Fibroblast of skin of scalp (primary cell): ENCODE data around the gene RABGAP1L.
"Not testable (repeated sequence)": the region's sequence is repeated elsewhere in the genome, so short reads cannot be mapped to it uniquely, and the experiment has no call there.

Source experiments
- DNase-seq: peaks from one replicate; pipeline ENCODE4 v3.0.0-alpha.2; 2013

Gene RABGAP1L

DNA sequence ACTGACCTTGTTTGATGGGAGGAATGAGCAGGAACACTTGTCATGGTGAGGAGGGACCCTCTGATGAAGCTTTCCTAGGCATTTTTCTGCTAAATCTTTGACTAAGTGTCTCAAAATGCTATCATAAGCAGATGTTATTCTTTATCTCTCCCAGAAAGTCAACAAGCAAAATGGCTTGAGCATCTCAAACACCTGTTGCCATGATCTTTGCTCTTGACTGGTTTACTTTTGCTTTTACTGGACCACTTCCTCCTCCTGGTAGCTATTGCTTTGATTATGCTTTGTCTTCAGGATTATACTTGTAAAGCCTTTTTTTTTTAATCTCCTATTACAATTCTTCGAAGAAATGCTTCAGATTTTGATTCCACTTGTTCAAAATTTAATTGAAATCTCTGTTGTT is 445.9 kb downstream of the RABGAP1L start:
- DNase-seq, result no peak

- no peak for DNase-seq
These were observed 447.2 kb downstream of the RABGAP1L start for GRCh38 chr1:174606471-174606870.

GRCh38 chr1:174617905-174618304 is 458.6 kb downstream of the RABGAP1L start:
- DNase-seq, result not testable (repeated sequence)

DNA sequence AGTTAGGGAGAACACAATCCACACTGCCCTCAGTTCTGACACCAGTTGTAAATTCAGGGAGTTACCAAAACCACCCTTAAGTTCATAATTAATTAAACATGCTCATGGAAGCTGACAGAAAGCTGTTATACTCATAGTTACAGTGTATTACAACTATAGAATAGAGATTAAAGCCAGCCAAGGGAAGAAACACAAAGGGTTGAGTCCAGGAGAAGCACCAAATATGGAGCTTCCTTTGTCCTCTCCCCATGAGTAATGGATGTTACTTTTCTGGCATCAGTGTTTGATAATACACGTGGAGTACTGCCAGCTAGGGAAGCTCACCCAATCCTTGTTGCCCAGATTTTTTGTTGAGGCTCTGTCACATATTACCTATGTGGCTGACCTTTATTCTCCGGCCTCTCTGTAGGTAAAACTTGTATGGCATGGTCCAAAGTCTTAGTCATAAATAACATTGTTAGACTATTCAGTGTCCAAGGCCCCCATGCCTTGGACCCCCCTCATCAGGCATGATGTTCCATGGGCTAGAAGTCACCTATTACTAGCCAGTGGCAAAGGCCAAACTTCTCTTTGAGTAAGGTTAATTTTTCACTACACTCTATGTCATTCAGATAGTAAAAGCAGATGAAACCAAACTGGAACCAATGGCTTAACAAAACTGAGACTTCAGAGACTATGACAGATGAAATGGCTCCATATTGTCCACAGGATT is 464.2 kb downstream of the RABGAP1L start:
- no peak for DNase-seq

DNA sequence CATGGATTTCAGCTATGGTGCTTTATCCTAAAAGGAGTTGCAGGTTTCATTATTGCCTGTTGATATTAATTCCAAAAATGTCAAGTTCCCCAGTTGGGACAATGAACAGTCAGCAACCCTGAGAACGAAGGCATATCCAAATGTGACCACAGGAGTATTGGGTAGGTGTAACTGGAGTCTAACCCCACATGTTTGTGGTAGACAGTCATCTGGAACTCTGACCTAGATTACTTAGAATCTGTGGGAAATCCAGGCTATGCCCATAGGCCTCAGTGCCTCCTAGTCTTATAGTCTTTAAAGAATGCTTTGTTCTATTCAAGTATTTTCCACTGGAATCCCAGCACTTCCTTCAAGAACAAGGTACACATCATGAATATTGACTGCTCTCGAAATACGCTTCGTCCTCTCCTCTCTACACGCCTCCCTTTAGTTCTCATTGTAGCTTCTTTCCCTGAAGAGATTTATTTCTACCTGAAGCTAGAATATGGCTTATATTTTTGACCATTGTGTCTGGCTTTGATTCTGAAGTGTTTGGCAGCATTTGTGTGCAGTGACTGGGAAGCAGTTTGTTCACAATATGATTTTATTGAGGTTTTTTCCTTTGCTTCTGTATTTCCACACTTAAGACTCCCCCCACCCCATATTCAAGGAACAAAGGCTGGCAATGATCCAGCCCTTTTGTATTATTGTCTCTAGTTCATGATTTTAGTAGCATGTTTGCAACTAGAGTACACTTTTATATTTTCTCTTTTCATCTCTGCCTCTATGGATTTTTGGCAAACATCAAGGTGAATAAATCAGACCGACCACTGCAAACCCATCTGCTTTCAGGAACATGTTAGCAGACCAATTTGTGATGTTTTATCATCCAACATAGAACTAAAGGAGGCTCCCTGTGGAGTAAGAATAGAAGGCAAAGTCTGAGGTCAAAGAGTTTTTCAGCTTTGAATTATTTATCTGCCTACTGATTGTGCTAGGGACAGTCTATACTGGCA is 467.0 kb downstream of the RABGAP1L start:
- peak; percentile 9 for DNase-seq

DNA sequence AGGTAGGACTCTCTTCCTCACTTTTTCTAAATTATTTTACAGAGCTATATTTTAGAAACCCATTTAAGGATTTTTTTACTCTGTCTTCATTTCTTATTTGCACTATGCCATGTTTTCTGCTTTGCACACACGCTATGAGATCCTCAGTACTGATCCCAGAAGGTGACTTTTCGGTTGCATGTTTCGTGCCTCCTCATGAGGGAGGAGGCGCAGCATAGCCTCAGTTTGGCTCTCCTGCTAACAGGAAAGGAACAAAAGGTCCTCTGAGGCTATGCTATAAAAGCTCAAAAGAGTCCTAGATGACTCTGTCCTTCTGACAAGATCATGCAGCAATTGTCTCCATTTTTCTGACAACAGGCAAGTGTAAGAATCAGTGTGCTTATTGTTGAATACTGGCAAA is 478.2 kb downstream of the RABGAP1L start:
- DNase-seq, result no peak

DNA sequence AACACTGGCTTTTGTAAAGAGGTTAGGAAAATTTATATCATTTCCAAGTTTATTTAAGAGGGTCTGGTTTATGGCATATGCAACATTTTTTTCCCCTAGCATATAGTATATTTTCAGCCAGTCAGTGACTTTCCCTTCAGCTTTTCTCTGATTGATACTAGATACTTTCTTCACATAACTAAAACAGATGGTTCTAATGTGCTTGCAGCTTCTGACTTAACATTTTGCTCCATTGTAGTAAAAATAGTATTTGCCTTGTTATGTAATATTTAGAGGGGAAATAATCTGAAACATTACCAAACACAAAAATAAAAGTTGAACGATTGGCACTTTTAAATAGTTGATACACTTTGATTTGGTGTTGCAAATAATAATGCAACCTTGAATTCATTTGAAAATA is 480.1 kb downstream of the RABGAP1L start:
- no peak for DNase-seq

GRCh38 chr1:174640783-174641182 is 481.5 kb downstream of the RABGAP1L start:
- DNase-seq, result no peak

DNA sequence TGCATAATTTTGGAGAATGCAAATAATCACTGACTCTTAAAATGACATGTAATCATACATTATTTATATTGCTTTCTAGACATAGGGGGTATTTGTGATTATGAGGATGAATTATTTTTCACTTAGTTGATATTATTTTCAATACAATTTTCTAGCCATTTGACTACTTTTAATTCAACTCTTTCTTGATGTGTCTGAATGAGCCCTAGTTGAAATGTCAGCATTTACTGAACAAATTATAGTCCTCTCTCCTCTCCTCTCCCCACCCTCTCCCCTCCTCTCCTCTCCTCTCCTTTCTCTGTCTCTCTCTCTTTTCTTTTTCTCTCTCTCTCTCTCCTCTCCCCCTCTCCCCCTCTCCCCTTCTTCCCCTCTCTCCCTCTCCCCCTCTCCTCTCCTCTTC is 483.1 kb downstream of the RABGAP1L start:
- no peak for DNase-seq

DNA sequence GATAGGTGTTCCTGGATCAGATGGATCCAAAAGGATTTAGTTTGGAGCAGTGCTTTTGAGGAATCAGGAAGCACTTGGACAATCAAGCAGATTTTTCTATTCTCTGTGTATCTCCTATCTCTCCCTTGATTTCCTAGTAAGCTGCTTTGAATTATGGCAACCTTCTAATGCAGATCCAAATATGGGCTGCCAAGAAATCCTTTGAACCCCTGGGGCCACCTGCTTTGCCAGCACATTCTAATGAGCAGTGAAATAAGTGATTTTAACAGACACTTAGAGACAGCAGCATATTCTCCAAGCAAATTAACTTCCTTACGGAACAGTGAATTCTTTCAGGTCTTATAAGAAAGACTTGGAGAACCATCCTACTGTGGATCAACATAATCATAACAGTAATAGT is 483.9 kb downstream of the RABGAP1L start:
- no peak for DNase-seq

DNA sequence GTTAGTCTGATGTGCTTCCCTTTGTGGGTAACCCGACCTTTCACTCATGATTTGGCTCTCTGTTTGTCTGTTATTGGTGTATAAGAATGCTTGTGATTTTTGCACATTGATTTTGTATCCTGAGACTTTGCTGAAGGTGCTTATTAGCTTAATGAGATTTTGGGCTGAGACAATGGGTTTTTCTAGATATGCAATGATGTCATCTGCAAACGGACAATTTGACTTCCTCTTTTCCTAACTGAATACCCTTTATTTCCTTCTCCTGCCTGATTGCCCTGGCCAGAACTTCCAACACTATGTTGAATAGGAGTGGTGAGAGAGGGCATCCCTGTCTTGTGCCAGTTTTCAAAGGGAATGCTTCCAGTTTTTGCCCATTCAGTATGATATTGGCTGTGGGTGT is 490.3 kb downstream of the RABGAP1L start:
- not testable (repeated sequence) for DNase-seq

DNA sequence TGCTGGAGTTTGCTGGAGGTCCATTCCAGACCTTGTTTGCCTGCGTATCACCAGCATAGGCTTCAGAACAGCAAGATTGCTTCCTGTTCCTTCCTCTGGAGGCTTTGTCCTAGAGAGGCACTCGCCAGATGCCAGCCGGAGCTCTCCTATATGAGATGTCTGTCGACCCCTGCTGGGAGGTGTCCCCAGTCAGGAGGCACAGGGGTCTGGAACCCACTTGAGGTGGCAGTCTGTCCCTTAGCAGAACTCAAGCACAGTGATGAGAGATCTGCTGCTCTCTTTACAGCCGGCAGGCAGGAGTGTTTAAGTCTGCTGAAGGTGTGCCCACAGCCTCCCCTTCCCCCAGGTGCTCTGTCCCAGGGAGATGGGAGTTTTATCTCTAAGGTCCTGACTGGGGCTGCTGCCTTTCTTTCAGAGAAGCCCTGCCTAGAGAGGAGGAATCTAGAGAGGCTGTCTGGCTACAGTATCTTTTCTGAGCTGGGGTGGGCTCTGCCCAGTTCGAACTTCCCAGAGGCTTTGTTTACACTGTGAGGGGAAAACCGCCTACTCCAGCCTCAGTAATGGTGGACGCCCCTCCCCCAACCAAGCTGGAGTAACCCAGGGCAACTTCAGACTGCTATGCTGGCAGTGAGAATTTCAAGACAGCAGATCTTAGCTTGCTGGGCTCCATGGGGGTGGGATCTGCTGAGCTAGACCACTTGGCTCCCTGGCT is 493.4 kb downstream of the RABGAP1L start:
- no peak for DNase-seq

GRCh38 chr1:174654560-174654959 is 495.2 kb downstream of the RABGAP1L start:
- no peak for DNase-seq

- no peak for DNase-seq
These were observed 497.2 kb downstream of the RABGAP1L start for GRCh38 chr1:174656409-174657059.

GRCh38 chr1:174657411-174657810 is 498.1 kb downstream of the RABGAP1L start:
- no peak for DNase-seq

GRCh38 chr1:174657893-174658292 is 498.6 kb downstream of the RABGAP1L start:
- DNase-seq, result no peak

DNA sequence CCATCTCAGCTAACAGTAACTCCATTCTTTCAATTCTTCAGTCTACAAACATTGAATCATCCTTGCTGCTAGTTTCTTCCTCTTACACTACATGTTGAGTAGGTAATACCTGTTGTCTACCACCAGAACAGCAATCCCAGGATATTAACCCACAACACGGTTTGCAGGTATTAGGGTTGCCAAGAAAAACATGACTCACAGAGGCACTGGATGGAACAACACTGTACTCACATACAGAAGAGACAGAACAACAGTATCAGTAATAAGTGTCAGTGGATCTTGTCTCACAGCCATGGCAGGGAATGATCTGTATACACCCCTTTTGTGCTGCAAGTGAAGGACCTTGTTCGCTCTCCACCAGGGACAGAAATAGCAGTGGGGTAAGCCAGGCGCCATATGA is 500.5 kb downstream of the RABGAP1L start:
- DNase-seq, result peak; percentile 10

DNA sequence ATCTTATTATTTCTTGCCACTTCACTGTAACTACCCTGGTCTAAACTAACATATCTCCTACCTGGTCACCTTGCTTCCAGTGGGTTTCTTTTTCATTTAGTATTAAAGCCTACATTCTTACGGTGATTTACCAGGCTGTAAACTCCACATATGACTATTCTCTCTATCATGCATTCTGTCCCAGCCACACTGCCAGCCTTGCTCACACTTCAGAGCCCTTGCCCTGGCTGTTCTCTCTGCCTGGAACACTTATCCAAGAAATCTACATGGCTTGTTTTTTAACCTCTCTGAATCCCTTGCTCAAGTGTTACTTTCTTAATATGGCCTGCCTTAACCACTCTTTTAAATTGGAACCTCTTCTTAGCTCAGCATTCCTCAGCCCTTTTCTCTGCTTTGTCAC is 501.2 kb downstream of the RABGAP1L start:
- DNase-seq, result no peak

DNA sequence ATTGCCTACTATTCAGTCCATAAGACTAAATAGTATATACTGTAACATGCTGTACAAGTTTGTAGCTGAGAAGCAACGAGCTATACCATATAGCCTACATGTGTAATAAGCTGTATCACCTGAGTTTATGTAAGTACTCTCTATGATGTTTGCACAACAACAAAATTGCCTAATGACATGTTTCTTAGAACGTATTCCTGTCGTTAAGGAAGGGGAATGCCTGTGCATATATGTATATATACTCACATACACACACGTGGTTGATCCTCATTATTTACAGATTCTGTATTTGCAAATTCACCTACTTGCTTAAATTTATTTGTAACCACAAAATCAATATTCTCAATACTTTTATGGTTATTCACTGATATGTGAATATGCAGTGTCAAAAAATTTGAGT is 504.0 kb downstream of the RABGAP1L start:
- no peak for DNase-seq

DNA sequence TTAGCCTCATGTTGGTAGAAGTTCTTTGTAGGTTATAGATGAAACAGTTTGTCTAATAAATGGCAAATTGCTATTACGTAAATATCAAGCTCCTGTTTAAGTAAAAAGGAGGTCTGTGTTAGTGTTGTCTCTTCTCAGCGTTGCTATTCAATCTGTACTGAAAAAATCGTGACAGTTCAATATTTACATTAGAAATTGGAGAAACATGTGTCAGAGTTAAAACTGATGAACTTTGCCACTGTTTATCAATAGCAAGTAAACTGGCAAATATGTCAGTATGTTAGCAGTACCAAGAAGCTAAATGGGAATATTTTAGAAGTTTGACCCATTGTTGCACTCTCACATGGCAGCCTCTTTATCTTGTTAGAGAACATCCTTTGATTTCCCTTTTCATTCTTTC is 506.9 kb downstream of the RABGAP1L start:
- no peak for DNase-seq

DNA sequence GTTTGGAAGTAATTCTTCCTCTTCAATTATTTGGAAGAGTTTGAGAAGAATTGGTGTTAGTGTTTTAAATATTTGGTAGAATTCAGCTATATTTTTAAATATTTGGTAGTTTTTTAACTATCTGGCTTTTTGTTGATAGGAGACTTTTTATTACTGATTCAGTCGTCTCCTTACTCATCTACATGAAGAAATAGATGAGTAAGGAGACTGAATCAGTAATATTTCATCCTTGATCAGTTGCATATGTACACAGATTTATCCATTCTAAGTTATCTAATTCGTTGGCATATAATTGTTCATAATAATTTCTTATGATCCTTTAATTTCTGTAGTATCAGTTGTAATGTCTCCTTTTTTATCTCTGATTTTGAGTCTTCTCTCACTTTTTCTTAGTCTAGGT is 512.5 kb downstream of the RABGAP1L start:
- no peak for DNase-seq

DNA sequence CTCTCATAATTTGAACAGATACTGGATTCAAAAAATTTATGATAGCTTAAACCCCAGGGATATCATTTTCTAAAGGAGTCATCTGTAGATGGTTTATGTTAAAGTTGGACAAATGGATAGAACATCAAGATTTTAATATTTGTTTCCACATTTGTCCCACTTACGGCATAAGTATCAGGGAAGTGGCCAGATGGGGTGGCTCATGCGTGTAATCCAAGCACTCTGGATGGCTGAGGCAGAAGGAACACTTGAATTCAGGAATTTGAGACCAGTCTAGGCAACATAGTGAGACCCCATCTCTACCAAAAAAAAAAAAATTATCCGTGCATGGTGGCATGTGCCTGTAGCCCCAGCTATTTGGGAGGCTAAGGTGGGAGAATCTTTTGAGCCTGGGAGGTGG is 517.5 kb downstream of the RABGAP1L start:
- no peak for DNase-seq

DNA sequence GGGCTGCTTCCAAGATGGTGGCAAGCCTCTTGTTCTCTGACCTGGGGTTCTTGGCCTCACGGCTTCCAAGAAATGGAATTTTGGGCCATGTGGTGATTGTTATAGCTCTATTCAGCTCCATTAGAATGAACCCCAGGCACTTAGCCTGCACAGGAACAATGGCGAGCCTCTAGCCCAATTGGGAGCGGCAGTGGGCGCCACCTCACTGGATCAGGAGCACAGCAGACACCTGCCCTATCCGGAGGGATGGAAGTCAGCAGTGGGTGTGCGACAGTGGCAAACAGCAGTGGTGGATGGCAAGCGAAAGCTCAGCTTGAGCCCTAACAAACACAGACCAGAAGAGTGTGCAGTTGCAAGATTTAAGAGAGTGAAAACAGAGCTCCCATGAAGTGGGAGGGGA is 519.3 kb downstream of the RABGAP1L start:
- DNase-seq, result no peak
